HepG2 (cell line): ENCODE measurements around the gene MAFF. TPM values are rescaled to one million over a fixed set of nuclear protein-coding genes. Genes with fewer than 3 reads are reported as not detected.

Experiments
- ASH2L ChIP-seq: fragments of 300-600, 200-600 bp; sonication (generic); IDR thresholded peaks from 2 replicates; pipeline ENCODE4 v1.7.0; 2017; ENCODE audit warnings: low read depth, mild to moderate bottlenecking, moderate library complexity, mixed read lengths, low read length; ENCODE audit not compliant: insufficient read length
- DMAP1 ChIP-seq: IDR thresholded peaks from 2 replicates; pipeline ENCODE4 v1.6.1; 2016
- EED ChIP-seq: sonication (generic); formaldehyde crosslinking; IDR thresholded peaks from 2 replicates; pipeline ENCODE4 v1.5.0; 2020; ENCODE audit warnings: mild to moderate bottlenecking, missing genetic modification reagents
- HMG20B ChIP-seq: conservative IDR thresholded peaks from 2 replicates; pipeline ENCODE4 v1.6.1; 2016; ENCODE audit warnings: missing genetic modification reagents, missing compliant biosample characterization
- ISL2 ChIP-seq: sonication (generic); formaldehyde crosslinking; IDR thresholded peaks from 2 replicates; pipeline ENCODE4 v1.5.0; 2020; ENCODE audit warnings: missing genetic modification reagents
- MAX ChIP-seq: IDR thresholded peaks from 2 replicates; pipeline ENCODE4 v1.6.1; 2012; ENCODE audit warnings: inconsistent platforms
- MNT ChIP-seq: fragments of 450-650 bp; IDR thresholded peaks from 2 replicates; pipeline ENCODE4 v1.6.1; 2016
- SKIL ChIP-seq: sonication (generic); formaldehyde crosslinking; IDR thresholded peaks from 2 replicates; pipeline ENCODE4 v1.8.0; 2022; ENCODE audit warnings: missing genetic modification reagents, mild to moderate bottlenecking, moderate library complexity, borderline replicate concordance
- THAP9 ChIP-seq: sonication (generic); formaldehyde crosslinking; IDR thresholded peaks from 2 replicates; pipeline ENCODE4; 2020; ENCODE audit warnings: missing genetic modification reagents, mild to moderate bottlenecking, borderline replicate concordance
- ZFYVE20 ChIP-seq: sonication (generic); formaldehyde crosslinking; IDR thresholded peaks from 2 replicates; pipeline ENCODE4 v1.8.0; 2023; ENCODE audit warnings: low read depth, mild to moderate bottlenecking, moderate library complexity, missing genetic modification reagents, borderline replicate concordance
- ZNF207 ChIP-seq: fragments of 450-650 bp; IDR thresholded peaks from 2 replicates; pipeline ENCODE4 v1.6.1; 2016; ENCODE audit warnings: antibody characterized with exemption, borderline replicate concordance
- ZNF280B ChIP-seq: sonication (generic); formaldehyde crosslinking; IDR thresholded peaks from 2 replicates; pipeline ENCODE4 v1.5.0; 2020; ENCODE audit warnings: missing genetic modification reagents, mild to moderate bottlenecking, borderline replicate concordance
- ZNF282 ChIP-seq: fragments of 450-650 bp; IDR thresholded peaks from 2 replicates; pipeline ENCODE4 v1.6.1; 2018; ENCODE audit not compliant: partially characterized antibody
- ZNF350 ChIP-seq: sonication (generic); formaldehyde crosslinking; IDR thresholded peaks from 2 replicates; pipeline ENCODE4 v1.4.0; 2020; ENCODE audit warnings: mild to moderate bottlenecking, low read depth, missing genetic modification reagents, borderline replicate concordance
- ZNF354B ChIP-seq: sonication (generic); formaldehyde crosslinking; IDR thresholded peaks from 2 replicates; pipeline ENCODE4 v1.8.0; 2022; ENCODE audit warnings: mild to moderate bottlenecking, missing genetic modification reagents
- ZNF710 ChIP-seq: sonication (generic); formaldehyde crosslinking; IDR thresholded peaks from 2 replicates; pipeline ENCODE4 v1.5.0; 2020; ENCODE audit warnings: mild to moderate bottlenecking, missing genetic modification reagents, borderline replicate concordance
- polyA plus RNA-seq, 8 experiments: library from polyadenylated mRNA; depleted of rRNA in 3 of 8; stranded (reverse) in 7 of 8; unstranded in 1 of 8; fragments of >200 nt; fragmentation: Illumina TruSeq in 4 of 8; extraction: Trizol in 4 of 8; gene quantifications; 2 replicates each; pipeline versions ENCODE4 v1.2.1 to v1.2.3, GENCODE V29; 2011 to 2016; ENCODE audit warnings: low read depth in 4 of 8, missing spikeins in 1 of 8, mixed read lengths in 1 of 8; ENCODE audit not compliant: insufficient read depth in 1 of 8
- total RNA-seq, 5 experiments: library from RNA; depleted of rRNA; stranded (reverse); fragments of >200 nt; fragmentation: Illumina TruSeq; extraction: Trizol; gene quantifications; 2 replicates each; pipeline ENCODE4 v1.2.3, GENCODE V29; 2016; ENCODE audit warnings: low read depth in 1 of 5

Gene MAFF
- total and polyA plus RNA-seq, 2 of the 13 experiments (the other 11 are each of a cell fraction or from before 2014, with no cell fraction given): 5.4 to 14.3 TPM

GRCh38 chr22:38180841-38181452 lies 20.8 kb upstream of the MAFF start (continued):
- TF ChIP-seq ZNF354B (CRISPR knock-in tag) (no peak), SKIL (CRISPR knock-in tag) (peak; percentile 29; the same call in 1 of the 2 replicates), ZNF710 (CRISPR knock-in tag) (peak; percentile 73), ASH2L (no peak), HMG20B (CRISPR knock-in tag) (no peak), ZNF350 (0 out of 2 replicates have a peak, but pooled peaks have one; percentile 12), MNT (no peak), EED (CRISPR knock-in tag) (no peak), ISL2 (CRISPR knock-in tag) (no peak), ZFYVE20 (CRISPR knock-in tag) (no peak), ZNF207 (no peak), ZNF280B (0 out of 2 replicates have a peak, but pooled peaks have one; percentile 53), THAP9 (CRISPR knock-in tag) (no peak), MAX (peak; percentile 43; the same call in 1 of the 2 replicates), ZNF282 (no peak), DMAP1 (CRISPR knock-in tag) (no peak)
